Testis (tissue), 3 donors: ENCODE data around the gene TGFBR3. TPM values are rescaled to one million over a fixed set of nuclear protein-coding genes. Genes with fewer than 3 reads are reported as not detected.
A peak's percentile ranks its signal among the peaks of the same experiment; 100 is the strongest.

Experiments
- DNase-seq: peaks from one replicate; pipeline ENCODE4 v3.0.0-alpha.2; 2019
- H3K27ac ChIP-seq, 2 donors: fragments of 200-600 bp; sonication (generic); one replicate each; pipeline ENCODE4 v1.5.1; 2019
- H3K27me3 ChIP-seq: fragments of 200-600 bp; sonication (generic); one replicate; pipeline ENCODE4 v1.5.1; 2019
- H3K36me3 ChIP-seq: fragments of 200-600 bp; sonication (generic); one replicate; pipeline ENCODE4 v1.5.1; 2017; ENCODE audit warnings: low read depth; ENCODE audit errors: missing control alignments
- H3K4me1 ChIP-seq: fragments of 200-600 bp; sonication (generic); one replicate; pipeline ENCODE4 v1.5.1; 2019
- H3K4me3 ChIP-seq, 2 donors: fragments of 200-600 bp; sonication (generic); one replicate each; pipeline ENCODE4 v1.5.1; 2017 to 2019
- H3K9me3 ChIP-seq: fragments of 200-600 bp; sonication (generic); one replicate; pipeline ENCODE4 v1.5.1; 2017
- CTCF ChIP-seq, 3 experiments: fragments of 450-650 bp in 2 of 3; fragments of 200-600 bp in 1 of 3; sonication (generic) in 1 of 3; IDR thresholded peaks; one replicate each; pipeline ENCODE4 v1.5.1; 2016 to 2019; ENCODE audit warnings: antibody characterized with exemption in 3 of 3, mild to moderate bottlenecking in 2 of 3, moderate library complexity in 1 of 3
- POLR2A ChIP-seq: fragments of 450-650 bp; IDR thresholded peaks from one replicate; pipeline ENCODE4 v1.6.1; 2017; ENCODE audit warnings: antibody characterized with exemption, mild to moderate bottlenecking, moderate library complexity
- WGBS, 2 donors: methylation state at CpG; one replicate each; pipeline ENCODE4 v1.1.5; 2018; 5-methylcytosine and 5-hydroxymethylcytosine counted together
- intact Hi-C: fragments of 100-400 bp; cut with DNase I; formaldehyde crosslinking; loops from one replicate; pipeline ENCODE4 v1.15.1; 2023; ENCODE audit warnings: low total_unique reads
- polyA plus RNA-seq: library from polyadenylated mRNA; stranded (reverse); fragments of 350-450 nt; fragmentation: Illumina TruSeq; extraction: RNeasy Lipid Tissue Mini Kit (QIAGEN cat#74804); gene quantifications from one replicate; pipeline ENCODE4 v1.2.3, GENCODE V29; 2014; ENCODE audit warnings: low read depth, low replicate concordance; ENCODE audit not compliant: insufficient read depth
- total RNA-seq, 2 donors: library from RNA; depleted of rRNA; stranded (reverse); fragments of >200 nt; gene quantifications; one replicate each; pipeline ENCODE4 v1.2.3, GENCODE V29; 2016

TGFBR3 gene
- total and polyA plus RNA-seq, 3 donors from 2014 or later, result 24.0 to 37.2 (median 34.7) TPM

- H3K36me3 ChIP-seq, result no peaks in the 10 kb centered on the region
- no peak overlapping the region for H3K4me3 ChIP-seq
- H3K9me3 ChIP-seq, result no peaks in the 10 kb centered on the region
- intact Hi-C loops, result no loop called here
- 74 to 77% methylated on average over 4 of the region's 4 CpGs for WGBS, 2 donors
- H3K4me1 ChIP-seq, result peaks cover 3% of the 10 kb centered on the region
- no peaks in the 10 kb centered on the region for H3K27me3 ChIP-seq
- no peak overlapping the region for H3K27ac ChIP-seq
- no peak for DNase-seq
- TF ChIP-seq CTCF (IDR thresholded peaks at IDR 0.05), result no peak
- no peak for TF ChIP-seq POLR2A
Measured at GRCh38 chr1:91685994-91686393, 200.0 kb downstream of the TGFBR3 start.

- intact Hi-C loops, result no loop called here
- no peaks in the 10 kb centered on the region for H3K27me3 ChIP-seq
- peaks cover 3% of the 10 kb centered on the region for H3K4me1 ChIP-seq
- no peaks in the 10 kb centered on the region for H3K9me3 ChIP-seq
- no peak overlapping the region for H3K4me3 ChIP-seq
- no peak overlapping the region for H3K27ac ChIP-seq
- WGBS, 2 donors, result 45 to 56% methylated on average over 7 of the region's 7 CpGs
- DNase-seq, result peak; percentile 18
- TF ChIP-seq CTCF (IDR thresholded peaks at IDR 0.05) (no peak), POLR2A (no peak)
- no peaks in the 10 kb centered on the region for H3K36me3 ChIP-seq
Measured at GRCh38 chr1:91684481-91685196, 201.3 kb downstream of the TGFBR3 start.

GRCh38 chr1:91683598-91683951 lies 202.4 kb downstream of the TGFBR3 start:
- Histone ChIP-seq H3K36me3 (no peaks in the 10 kb centered on the region), H3K9me3 (no peaks in the 10 kb centered on the region), H3K27me3 (no peaks in the 10 kb centered on the region), H3K27ac (no peak overlapping the region), H3K4me1 (peaks cover 3% of the 10 kb centered on the region), H3K4me3 (no peak overlapping the region)
- intact Hi-C loops, result no loop called here
- 84 to 86% methylated on average over 10 of the region's 10 CpGs for WGBS, 2 donors
- no peak for DNase-seq
- TF ChIP-seq CTCF (IDR thresholded peaks at IDR 0.05) (no peak), POLR2A (no peak)

- Histone ChIP-seq H3K36me3 (no peaks in the 10 kb centered on the region), H3K4me1 (peaks cover 3% of the 10 kb centered on the region), H3K9me3 (no peaks in the 10 kb centered on the region), H3K4me3 (no peak overlapping the region), H3K27me3 (no peaks in the 10 kb centered on the region), H3K27ac (no peak overlapping the region)
- no peak for TF ChIP-seq CTCF (IDR thresholded peaks at IDR 0.05)
- no peak for TF ChIP-seq POLR2A
- 64 to 86% methylated on average over 3 of the region's 3 CpGs for WGBS, 2 donors
- intact Hi-C loops, result no loop called here
- DNase-seq, result no peak
Measured at GRCh38 chr1:91682882-91683597, 202.9 kb downstream of the TGFBR3 start.
